ENCODE measurements around the gene DCDC2.
"Not testable (repeated sequence)": the region's sequence is repeated elsewhere in the genome, so short reads cannot be mapped to it uniquely, and the experiment has no call there.

The DCDC2 gene

DNA sequence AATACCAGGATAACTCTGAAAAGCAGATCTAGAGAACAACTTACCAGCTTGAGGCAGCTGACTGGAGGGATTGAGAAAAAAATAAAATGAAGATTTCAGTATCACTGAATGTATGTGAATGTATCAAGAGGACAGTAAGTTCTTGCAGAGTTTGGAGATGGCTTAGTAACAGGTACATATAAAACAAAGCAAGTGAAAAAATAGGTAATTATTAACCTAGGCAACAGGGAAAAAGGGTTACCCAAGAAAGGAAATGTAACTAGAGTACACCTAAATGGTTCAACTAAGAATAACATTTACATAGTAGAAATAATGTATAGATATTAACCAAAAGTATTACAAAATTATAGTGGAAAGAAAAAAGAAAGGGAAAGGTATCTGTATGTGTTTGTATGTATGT, 164.5 kb downstream of the DCDC2 start:
- intact Hi-C loops (cut with DNase I): no loop called here
- no peak for DNase-seq

DNA sequence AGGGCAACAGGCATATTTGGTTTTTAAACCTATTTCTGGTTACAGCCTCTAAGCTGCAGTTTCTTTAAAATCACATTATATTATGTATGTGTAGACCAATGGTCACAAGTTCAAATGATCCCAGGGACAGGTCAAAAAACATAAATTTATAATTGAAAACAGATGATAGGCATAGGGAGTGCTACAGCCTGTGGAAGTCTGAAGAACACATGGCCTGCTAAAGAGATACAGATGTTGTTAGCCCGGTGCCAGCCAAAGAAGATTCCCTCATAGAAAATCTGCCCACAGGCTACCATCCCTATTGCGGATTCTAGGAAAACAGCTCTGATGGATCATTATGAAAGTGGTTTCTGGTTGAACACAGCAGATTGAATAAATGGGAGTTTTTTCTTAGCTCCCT, 166.5 kb downstream of the DCDC2 start:
- intact Hi-C loops (cut with DNase I): no loop called here
- no peak for DNase-seq

DNA sequence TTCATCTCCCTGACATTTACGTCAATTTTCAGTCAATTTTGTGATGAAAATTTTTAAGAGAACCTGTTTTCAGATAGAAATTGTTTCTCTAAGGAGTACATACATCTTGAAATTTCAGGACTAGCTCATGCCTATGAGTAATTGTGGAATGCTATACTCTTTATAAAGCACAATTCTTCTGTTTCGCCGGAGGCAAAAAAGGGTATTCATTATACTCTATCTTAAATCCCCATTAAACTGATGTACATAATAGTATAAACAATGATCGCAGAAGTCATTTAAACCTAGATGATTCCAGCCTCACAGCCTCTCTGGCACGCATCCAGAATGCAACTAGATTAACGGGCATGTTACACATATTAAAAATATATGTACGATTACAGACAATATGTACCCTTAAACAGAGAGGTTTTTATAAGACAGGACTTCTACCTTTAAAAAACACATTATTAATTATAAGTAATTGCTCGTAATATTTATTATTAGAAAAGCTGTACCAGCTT, 169.2 kb downstream of the DCDC2 start:
- no peak for DNase-seq
- intact Hi-C loops (cut with DNase I): no loop called here

DNA sequence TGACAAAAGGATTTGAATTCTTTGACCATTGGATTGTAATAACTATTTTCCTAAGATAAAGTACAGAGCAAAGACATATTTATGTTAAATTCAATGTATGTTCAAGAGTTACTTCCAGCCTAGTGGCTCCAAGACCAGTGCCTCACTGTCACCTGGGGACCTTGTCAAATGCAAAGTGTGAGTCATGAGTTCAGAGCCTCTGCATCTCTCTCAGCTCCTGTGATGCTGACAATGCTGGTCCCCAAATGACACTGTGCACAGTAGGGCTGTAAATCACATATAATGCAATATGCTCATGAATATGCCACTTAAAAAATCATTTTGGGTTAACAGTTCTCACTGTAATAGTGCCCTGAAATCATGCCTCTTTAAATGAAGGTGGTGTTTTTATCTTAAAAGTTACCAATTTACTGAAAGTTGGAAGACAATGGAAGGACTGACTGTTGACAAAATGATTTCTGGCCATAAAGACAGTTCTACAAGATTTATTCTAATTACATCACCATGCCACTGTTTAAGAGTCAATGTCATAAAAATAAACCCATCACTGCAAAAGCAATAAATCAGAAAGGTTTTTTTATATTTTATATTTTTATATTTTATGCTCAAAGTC, 169.8 kb downstream of the DCDC2 start:
- intact Hi-C loops (cut with DNase I): no loop called here
- no peak for DNase-seq

DNA sequence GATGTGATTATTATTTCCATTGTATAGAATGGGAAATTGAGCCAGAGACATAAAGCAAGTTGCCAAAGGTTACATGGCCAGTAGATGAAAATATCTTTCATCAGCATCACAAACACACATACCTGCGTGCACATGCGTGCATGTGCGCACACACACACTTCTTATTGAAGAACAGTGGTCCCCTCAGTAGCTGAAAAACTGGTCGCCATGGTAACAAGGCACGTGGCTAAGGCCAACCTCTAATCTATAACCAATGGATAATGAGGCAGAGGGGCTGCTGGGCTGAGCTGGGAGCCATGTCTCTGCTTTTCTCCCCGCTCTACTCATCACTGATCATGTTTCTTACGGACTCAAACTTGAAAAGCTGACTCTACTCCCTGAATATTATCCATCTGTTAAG, 171.5 kb downstream of the DCDC2 start:
- no peak for DNase-seq
- intact Hi-C loops (cut with DNase I): no loop called here

DNA sequence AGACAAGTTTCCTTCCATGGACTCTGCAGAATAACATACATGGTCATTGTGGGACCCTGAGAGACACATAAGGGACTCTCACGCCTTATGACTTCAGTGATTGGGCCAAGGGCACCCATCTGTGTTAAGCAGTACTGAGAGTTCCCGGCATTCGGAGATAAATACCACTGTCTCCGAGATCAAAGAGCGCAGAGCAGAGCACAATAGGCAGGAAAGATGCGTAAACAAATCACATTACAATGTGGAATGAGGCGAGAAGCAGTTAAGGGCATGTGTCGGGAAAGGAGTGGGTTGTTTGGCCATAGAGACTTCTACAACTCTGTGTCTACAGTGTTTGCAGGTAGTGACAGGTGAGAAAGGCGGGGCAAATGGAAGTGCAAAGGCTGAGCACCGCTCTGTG, 174.3 kb downstream of the DCDC2 start:
- DNase-seq: no peak
- intact Hi-C loops (cut with DNase I): no loop called here

DNA sequence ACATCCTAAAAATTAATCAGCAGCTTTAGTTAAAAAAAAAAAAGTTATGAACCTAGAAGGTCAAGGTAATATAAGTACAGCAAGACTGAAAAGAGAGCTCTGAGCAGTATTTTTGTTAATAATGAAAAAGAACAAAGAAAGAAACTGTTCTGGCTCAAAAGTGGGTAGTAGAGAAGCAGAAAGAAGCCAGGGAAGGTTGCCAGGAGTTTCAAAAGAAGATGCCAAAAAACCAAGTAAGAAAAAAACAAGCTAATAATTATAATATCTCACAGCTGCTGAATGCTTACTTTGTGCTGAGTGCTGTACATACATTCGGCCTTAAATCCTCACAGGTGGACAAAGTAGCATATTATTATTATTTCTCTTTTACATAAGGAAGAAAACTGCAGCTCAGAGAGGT, 200.0 kb downstream of the DCDC2 start:
- intact Hi-C loops (cut with DNase I): no loop called here
- DNase-seq: no peak

DNA sequence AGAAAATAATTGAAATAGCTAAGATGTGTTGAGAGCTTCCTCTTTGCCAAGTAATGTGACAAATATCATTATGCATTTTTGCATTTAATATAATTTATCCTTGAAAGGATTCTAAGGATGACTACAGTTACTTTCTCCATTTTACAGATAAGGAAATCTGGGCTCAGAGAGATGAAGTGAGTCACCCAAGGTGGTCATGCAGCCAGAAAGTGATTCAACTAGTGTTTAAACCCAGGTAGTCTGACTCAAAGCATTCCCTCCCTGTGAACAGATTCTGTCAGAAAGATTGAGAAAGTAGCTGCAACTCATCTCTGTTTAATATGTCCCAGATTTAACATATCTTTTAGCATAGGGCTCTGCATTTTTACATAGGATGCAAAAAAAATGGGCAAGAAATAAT, 203.7 kb downstream of the DCDC2 start:
- intact Hi-C loops (cut with DNase I): no loop called here
- DNase-seq: no peak

DNA sequence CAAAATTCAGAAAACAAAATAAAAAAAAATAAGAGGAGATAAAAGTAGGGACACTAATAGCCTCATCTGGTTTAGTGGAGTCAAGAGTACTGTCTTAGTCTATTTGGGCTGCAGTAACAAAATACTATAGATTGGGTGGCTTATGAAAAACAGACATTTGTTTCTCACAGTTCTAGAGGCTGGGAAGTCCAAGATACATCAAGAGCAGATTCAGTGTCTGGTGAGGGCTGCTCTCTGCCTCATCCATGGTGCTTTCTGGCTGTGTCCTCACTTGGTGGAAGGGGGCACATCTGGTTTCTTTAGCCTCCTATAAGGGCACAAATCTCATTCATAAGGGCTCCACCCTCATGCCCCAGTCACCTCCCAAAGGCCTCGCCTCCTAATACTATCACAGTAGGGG, 205.8 kb downstream of the DCDC2 start:
- no peak for DNase-seq
- intact Hi-C loops (cut with DNase I): no loop called here

DNA sequence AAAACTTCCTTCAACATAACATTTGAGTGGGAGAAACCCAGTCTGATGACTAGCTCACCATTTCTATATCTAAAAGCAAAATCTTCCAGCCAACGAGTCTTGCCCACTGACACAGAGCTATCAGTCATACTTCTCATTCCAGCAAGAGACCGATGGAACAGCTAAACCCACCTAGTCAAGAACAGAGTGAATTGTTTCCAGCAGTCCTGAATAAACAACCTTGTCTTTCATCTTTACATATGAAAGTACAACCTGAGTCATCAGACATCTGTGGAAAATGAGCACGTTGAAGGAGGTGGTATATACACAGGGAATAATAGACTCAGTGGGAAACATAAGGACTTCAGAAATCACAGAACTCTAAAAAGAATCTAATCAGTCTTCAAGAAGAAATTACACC, 208.0 kb downstream of the DCDC2 start:
- intact Hi-C loops (cut with DNase I): no loop called here
- DNase-seq: no peak

DNA sequence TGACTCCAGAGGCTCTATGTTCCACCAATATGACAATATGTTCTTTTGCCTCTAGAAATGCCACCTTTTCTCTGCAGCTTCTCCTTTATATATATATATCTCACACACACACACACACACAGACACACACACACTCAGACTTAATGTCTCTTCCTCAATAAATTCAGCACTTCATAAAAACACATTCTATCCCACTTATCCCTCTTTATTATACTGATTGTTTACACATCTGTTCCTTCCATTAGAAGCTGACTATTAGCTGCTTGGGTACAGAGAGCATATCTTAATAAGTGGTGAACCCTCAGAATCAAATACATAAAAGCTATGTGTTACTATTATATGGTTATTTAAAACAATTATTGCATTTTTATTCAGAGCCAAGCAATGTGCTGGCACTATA, 208.6 kb downstream of the DCDC2 start:
- intact Hi-C loops (cut with DNase I): no loop called here
- no peak for DNase-seq

DNA sequence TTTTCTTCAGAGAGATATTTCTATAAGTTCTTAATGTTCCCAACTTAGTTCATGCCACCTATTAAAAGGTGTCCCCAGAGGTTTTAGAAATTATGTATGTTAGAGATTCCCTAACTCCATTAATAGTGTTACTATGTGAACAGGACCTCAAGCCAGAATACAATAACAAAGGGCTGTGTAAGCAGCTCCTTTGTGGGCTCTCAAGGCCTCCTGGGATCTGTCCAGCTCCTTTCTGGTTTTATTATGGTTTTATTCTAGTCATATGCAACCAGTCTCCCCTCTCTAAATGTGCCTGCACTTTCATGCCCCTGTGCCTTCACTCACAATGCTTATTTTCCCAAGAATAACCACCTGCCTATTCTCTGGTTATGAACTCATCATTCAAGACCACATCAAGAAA, 209.2 kb downstream of the DCDC2 start:
- intact Hi-C loops (cut with DNase I): no loop called here

DNA sequence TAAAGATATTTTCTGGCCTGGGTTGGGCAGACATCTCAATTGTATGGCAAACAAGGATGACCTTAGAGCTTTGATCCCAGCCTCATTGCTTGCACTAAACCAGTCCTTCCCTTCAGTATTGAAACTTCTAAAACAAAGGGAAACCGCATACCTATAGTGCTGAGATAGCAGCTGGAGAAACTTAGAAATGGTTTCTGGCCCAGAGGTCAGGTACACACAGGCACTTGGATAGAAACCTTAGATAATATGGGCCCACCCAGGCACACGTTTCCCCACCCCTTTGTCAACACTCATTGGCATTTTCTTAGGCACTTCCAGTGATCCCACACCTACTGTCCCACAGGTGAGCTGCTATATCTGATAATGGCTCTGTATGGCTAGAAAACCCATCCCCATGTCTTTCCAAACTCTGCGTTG, 209.7 kb downstream of the DCDC2 start:
- DNase-seq: no peak
- intact Hi-C loops (cut with DNase I): no loop called here

More for the DNA sequence above, 209.2 kb downstream of the DCDC2 start:
- DNase-seq: no peak

DNA sequence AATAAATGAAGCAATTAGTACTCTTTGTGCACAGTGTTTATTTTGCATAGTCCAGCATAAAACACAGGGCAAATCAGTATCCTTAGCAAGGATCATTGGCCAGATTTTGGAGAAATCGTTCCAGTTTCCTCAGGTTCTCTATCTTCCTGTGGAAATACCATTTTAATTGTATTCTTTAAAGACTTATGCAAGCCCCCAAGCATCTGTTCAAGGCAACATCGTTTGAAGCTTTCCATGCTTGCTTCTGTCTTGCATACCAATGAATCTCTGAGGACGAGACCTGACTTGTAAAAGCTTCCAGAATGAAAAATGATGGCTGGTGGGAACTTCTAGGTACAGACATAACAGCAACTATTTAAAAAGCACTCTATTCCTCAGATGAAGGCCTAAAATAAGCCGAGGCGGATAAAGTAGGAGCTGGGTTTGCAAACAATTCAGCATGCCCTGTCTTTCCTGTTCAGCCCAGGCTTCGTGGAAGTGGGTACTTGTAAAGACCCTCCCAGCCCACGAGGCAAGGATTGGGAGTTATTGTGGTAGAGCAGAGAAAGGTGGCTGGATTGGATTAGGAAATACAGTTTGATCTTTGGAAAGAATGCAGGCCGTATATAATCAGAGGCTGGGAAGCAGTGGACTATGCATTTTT, 210.2 kb downstream of the DCDC2 start:
- DNase-seq: peak in 1 of 42 donors; percentile 14
- intact Hi-C loops (cut with DNase I): no loop called here

DNA sequence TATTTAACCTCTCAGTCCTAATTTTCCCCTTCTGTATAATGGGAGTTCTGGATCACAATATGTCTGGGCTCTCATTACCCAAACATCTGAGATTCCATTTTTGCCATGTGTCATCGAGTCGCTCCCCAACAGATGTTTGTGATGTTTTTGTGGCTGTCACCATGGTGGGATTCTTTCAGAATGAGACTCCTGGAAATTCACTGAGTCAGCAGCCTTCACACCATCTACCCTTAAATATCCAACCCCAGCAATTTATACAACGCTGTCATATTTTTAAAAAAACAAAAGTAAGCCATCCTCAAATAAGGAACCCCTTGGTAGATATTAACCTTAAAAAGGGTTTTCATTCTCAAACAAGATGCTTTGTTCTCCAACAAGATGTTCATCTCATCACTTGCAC, 211.0 kb downstream of the DCDC2 start:
- intact Hi-C loops (cut with DNase I): no loop called here

DNA sequence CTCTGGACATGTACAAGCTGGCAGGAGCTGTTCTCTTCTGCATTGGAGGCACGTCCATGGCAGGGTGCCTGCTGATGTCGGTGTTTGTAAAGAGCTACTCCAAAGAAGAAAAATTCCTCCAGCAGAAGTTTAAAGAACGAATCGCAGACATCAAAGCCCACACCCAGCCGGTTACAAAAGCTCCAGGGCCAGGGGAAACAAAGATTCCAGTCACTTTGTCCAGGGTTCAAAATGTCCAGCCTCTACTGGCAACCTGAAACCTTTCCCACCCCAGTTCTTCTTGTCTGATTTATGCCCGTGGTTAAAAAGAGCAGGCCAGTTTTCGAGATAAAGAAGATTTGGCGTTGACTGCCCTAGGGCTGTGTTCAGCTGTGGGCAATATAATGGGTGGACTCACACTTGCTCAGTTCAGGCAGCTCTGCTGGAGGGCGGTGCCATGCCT, 212.1 kb downstream of the DCDC2 start:
- DNase-seq: no peak
- intact Hi-C loops (cut with DNase I): no loop called here

More for the DNA sequence above, 211.0 kb downstream of the DCDC2 start:
- no peak for DNase-seq

DNA sequence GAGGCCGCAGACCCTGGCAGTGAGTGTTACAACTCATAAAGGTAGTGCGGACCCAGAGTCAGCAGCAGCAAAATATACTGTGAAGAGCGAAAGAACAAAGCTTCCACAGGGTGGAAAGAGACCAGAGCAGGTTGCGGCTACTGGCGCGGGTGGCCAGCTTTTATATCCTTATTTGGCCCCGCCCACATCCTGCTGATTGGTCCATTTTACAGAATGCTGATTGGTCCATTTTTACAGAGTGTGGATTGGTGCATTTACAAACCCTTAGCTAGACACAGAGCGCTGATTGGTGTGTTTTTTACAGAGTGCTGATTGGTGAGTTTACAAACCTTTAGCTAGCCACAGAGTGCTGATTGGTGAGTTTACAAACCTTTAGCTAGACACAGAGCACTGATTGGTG, 215.1 kb downstream of the DCDC2 start:
- intact Hi-C loops (cut with DNase I); DNase-seq: not testable (repeated sequence)

DNA sequence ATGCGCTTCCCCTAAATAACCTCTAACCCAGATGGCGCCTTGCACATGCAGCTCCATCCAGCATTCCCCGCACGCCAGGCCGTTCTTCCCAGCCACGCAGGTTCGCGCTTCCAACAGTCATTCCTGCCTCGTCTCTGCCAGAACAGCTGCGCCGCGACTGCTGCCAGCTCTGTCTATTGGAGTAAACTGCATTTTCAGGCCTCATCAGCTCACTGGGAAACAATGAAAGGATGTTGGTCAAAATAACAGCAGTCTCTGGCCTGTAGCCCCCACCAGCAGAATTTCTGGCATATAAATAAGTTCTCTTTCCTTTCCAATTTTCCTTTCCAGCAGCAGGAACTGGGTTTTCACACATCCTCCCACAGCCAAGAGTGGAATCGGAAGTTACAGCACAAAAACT, 217.3 kb downstream of the DCDC2 start:
- peak in 38 of 42 donors; percentile 6 to 67 (median 40) for DNase-seq

DNA sequence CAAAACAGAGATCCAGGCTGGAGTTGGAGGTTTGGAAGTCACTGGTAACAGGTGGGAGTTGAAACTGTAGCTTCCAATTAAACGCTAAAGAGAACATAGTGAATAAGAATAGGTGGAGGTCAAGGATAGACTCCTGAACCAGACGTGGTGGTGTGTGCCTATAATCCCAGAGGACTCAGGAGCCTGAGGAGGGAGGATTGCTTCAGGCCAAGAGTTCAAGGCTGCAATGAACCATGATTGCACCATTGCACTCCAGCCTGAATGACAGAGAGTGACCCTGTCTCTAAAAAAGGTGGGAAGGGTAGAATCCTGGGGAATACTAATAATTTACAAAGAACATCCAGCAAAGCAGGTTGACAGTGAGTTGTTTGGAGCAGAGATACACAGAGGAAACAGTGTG, 218.2 kb downstream of the DCDC2 start:
- intact Hi-C loops (cut with DNase I): no loop called here
- no peak for DNase-seq

More for the DNA sequence above, 217.3 kb downstream of the DCDC2 start:
- intact Hi-C loops (cut with DNase I): no loop called here

DNA sequence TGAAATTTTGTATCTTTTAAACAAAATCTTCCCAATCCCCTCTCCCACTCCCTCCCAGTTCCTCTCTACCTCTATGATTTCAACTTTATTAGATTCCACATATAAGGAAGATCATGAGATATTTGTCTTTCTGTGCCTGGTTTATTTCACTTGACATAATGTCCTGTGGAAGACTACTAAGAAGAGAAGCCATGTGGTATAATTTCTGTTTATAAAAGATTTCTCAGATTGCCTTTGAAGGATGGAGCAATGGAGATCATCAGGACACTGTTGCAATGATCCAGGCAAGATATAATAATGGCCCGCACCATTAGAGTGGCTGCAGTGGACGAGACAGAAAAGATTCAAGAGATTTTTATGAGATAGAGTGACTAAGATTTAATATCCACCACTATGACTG, 218.8 kb downstream of the DCDC2 start:
- DNase-seq: no peak
- intact Hi-C loops (cut with DNase I): no loop called here

DNA sequence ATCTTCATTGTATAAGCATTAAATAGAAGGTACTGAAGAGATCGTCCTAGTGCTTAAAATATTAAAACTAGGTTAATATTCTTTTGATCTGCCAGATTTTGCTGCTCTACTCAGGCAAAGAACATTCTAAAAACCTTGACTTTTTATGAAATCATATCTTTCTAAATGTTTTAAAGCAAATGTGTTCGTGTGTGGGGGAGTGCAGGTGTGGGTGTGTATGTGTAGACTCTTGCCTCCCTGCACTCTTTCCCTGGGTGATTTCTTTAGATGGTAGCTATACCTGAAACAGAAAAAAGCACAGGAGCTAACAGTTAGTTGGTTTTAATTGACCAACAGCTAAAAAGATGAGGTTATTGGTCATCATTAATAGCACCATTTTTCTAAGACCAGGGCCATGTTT, 226.1 kb downstream of the DCDC2 start:
- peak in 23 of 42 donors; percentile 8 to 86 (median 52) for DNase-seq
- intact Hi-C loops (cut with DNase I): no loop called here

All from head of caudate nucleus (tissue), 42 donors.